ENCODE measurements around the gene MCM9. TPM values are rescaled to one million over a fixed set of nuclear protein-coding genes. Genes with fewer than 3 reads are reported as not detected.

Gene MCM9
- total RNA-seq, 1 experiment from 2014 or later = 14.4 TPM

DNA sequence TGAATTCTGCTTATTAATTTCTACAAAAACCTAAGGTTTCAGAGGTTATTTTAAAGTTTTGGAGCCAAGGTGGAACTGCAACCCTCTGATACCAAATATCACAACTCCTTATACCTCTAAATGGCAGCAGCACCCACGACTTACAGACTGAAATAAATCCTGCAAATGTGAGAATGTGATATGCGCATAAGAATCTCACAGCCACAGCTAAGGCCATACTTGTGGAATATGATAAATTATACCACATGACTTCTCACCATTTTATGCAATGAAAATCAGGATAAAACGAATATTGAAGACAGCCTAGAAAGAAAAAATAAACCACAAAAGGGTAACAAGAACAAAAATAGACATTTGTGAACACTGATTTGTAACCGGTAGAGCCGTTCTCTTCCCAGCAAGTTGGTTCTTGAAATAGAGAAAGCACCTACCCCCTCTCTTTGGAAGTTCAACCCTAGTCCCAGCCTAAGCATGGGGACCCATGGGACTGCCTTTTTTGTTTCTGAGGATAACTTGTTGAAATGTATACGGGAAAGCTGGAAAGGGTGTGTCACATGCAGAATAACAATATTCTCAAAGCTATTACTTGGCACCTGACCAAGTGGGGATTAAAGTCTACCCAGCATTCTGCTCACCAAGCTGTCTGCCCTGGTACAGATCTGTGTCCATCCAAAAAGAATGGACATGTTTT lies 47.1 kb upstream of the MCM9 start:
- Mint-ChIP-seq H3K4me1 (ENCODE audit: low read depth, unreplicated experiment) (no peaks in the 10 kb centered on the region), H3K4me3 (ENCODE audit: unreplicated experiment) (no peak overlapping the region), H3K36me3 (ENCODE audit: insufficient read depth, unreplicated experiment) (peaks cover 12% of the 10 kb centered on the region), H3K27ac (ENCODE audit: unreplicated experiment) (no peak overlapping the region), H3K9me3 (ENCODE audit: unreplicated experiment) (no peaks in the 10 kb centered on the region), H3K27me3 (ENCODE audit: insufficient read depth, unreplicated experiment) (no peaks in the 10 kb centered on the region)
- H3K9me3 ChIP-seq = no peaks in the 10 kb centered on the region
- H3K36me3 ChIP-seq (ENCODE audit: control insufficient read depth, insufficient read depth, low read length) = no peaks in the 10 kb centered on the region
- H3K4me1 ChIP-seq = no peaks in the 10 kb centered on the region
- no peaks in the 10 kb centered on the region for H3K27me3 ChIP-seq (replicated peaks; ENCODE audit: control insufficient read depth, insufficient read depth, low read length)
- DNase-seq = no peak
- POLR2A ChIA-PET = no interaction called here
- BruUV-seq (replicated peaks) = no TSS peak
- CTCF ChIA-PET = no interaction called here
- intact Hi-C loops (cut with micrococcal nuclease; ENCODE audit: unreplicated experiment) = no loop called here
- TF ChIP-seq, protein P1, sequence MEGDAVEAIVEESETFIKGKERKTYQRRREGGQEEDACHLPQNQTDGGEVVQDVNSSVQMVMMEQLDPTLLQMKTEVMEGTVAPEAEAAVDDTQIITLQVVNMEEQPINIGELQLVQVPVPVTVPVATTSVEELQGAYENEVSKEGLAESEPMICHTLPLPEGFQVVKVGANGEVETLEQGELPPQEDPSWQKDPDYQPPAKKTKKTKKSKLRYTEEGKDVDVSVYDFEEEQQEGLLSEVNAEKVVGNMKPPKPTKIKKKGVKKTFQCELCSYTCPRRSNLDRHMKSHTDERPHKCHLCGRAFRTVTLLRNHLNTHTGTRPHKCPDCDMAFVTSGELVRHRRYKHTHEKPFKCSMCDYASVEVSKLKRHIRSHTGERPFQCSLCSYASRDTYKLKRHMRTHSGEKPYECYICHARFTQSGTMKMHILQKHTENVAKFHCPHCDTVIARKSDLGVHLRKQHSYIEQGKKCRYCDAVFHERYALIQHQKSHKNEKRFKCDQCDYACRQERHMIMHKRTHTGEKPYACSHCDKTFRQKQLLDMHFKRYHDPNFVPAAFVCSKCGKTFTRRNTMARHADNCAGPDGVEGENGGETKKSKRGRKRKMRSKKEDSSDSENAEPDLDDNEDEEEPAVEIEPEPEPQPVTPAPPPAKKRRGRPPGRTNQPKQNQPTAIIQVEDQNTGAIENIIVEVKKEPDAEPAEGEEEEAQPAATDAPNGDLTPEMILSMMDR (IDR thresholded peaks at IDR 0.05; ENCODE audit: insufficient read depth in 1 of 2, low read depth in 1 of 2, low read length in 1 of 2, severe bottlenecking in 1 of 2, unreplicated experiment in 1 of 2) = no peak
- no peak overlapping the region for H3K4me3 ChIP-seq (ENCODE audit: low read depth, low read length)

DNA sequence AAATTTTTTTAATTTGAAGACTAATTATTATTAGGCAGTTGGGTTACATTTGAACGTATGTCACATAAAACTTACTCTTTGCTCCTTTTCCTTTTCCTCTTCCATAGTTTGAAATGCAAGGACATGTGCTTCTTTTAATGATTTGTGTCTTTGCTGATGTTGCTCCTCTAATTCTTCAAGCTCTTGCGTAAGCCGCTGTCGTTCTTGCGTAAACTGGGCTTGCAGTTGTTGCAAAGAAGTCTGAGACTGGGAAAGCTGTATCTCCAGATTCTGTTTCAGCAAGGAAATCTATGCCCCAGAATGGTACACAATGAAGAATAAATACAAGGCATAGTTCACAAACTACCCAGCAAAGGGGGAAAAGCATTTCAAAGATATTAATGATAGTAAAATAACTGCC lies 45.1 kb upstream of the MCM9 start:
- Mint-ChIP-seq H3K27me3 (ENCODE audit: insufficient read depth, unreplicated experiment) (no peaks in the 10 kb centered on the region), H3K27ac (ENCODE audit: unreplicated experiment) (no peak overlapping the region), H3K4me3 (ENCODE audit: unreplicated experiment) (no peak overlapping the region), H3K36me3 (ENCODE audit: insufficient read depth, unreplicated experiment) (peaks cover 12% of the 10 kb centered on the region), H3K9me3 (ENCODE audit: unreplicated experiment) (no peaks in the 10 kb centered on the region), H3K4me1 (ENCODE audit: low read depth, unreplicated experiment) (no peaks in the 10 kb centered on the region)
- intact Hi-C loops (cut with micrococcal nuclease; ENCODE audit: unreplicated experiment) = no loop called here
- Histone ChIP-seq H3K27me3 (replicated peaks; ENCODE audit: control insufficient read depth, insufficient read depth, low read length) (no peaks in the 10 kb centered on the region), H3K4me3 (ENCODE audit: low read depth, low read length) (no peak overlapping the region), H3K4me1 (no peaks in the 10 kb centered on the region), H3K9me3 (no peaks in the 10 kb centered on the region), H3K36me3 (ENCODE audit: control insufficient read depth, insufficient read depth, low read length) (no peaks in the 10 kb centered on the region)
- no TSS peak for BruUV-seq (replicated peaks)
- TF ChIP-seq, protein P1 (IDR thresholded peaks at IDR 0.05; ENCODE audit: insufficient read depth in 1 of 2, low read depth in 1 of 2, low read length in 1 of 2, severe bottlenecking in 1 of 2, unreplicated experiment in 1 of 2) = no peak
- CTCF ChIA-PET = interaction anchor here (1.0 kb wide), 1 partner anchor 81 kb away, joined by 4 read pairs; no protein-coding TSS in a partner anchor
- POLR2A ChIA-PET = no interaction called here
- DNase-seq = peak; percentile 43 to 49

DNA sequence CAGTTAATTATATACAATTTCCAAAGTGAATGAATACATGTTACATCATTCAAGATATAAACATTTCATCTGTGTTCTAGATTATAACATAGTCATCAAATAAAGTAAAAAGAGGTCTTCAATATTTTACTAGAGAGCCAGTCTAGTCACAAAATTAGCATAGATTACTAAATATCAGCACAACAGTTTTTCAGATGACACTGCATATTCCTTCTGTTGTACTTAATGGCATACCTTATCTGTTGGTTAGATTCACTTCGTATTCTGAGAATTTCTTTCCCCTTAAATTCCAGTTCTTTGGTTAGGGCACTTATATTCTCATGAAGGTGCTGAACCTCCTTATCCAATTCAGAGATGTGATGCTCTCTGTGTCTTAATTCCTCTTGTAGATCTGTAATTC lies 39.8 kb upstream of the MCM9 start:
- Histone ChIP-seq H3K4me1 (no peaks in the 10 kb centered on the region), H3K27me3 (replicated peaks; ENCODE audit: control insufficient read depth, insufficient read depth, low read length) (no peaks in the 10 kb centered on the region), H3K4me3 (ENCODE audit: low read depth, low read length) (no peak overlapping the region), H3K9me3 (no peaks in the 10 kb centered on the region), H3K36me3 (ENCODE audit: control insufficient read depth, insufficient read depth, low read length) (no peaks in the 10 kb centered on the region)
- BruUV-seq (replicated peaks) = no TSS peak
- Mint-ChIP-seq H3K27me3 (ENCODE audit: insufficient read depth, unreplicated experiment) (no peaks in the 10 kb centered on the region), H3K4me1 (ENCODE audit: low read depth, unreplicated experiment) (no peaks in the 10 kb centered on the region), H3K36me3 (ENCODE audit: insufficient read depth, unreplicated experiment) (peaks cover under 1% of the 10 kb centered on the region), H3K4me3 (ENCODE audit: unreplicated experiment) (no peak overlapping the region), H3K27ac (ENCODE audit: unreplicated experiment) (no peak overlapping the region), H3K9me3 (ENCODE audit: unreplicated experiment) (no peaks in the 10 kb centered on the region)
- TF ChIP-seq, protein P1 (IDR thresholded peaks at IDR 0.05; ENCODE audit: insufficient read depth in 1 of 2, low read depth in 1 of 2, low read length in 1 of 2, severe bottlenecking in 1 of 2, unreplicated experiment in 1 of 2) = no peak
- CTCF ChIA-PET = no interaction called here
- intact Hi-C loops (cut with micrococcal nuclease; ENCODE audit: unreplicated experiment) = no loop called here
- POLR2A ChIA-PET = no interaction called here
- no peak for DNase-seq
